HG03520 (cell line): ENCODE data around the gene KCTD18.
A peak's percentile ranks its signal among the peaks of the same experiment; 100 is the strongest.

ENCODE experiments used
- ATAC-seq: cut with Tn5 transposase; IDR thresholded peaks from one replicate; pipeline ENCODE4 v1.9.1; 2021; ENCODE audit warnings: mild to moderate bottlenecking, moderate library complexity; ENCODE audit not compliant: unreplicated experiment

The KCTD18 gene

DNA sequence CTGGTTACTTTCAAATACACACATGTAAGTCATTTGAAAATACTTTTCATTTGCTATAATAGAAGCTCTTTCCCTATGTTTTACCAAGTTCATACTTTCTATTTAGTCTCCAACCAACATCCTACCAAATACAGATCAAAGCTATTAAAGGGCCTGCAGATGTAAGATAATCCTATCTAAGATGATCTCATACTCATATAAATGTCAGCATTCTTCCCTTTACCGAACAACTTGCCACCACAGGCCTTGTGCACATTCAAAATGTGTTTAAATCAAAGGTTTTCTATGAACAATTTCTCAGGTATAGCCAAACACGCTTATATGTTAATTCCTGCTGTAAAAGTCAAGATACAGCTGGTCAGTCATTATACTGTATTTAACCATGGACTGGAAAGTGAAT lies 23.3 kb downstream of the KCTD18 start:
- ATAC-seq, result no peak

GRCh38 chr2:200484934-200485333 lies 24.9 kb downstream of the KCTD18 start:
- ATAC-seq, result no peak

DNA sequence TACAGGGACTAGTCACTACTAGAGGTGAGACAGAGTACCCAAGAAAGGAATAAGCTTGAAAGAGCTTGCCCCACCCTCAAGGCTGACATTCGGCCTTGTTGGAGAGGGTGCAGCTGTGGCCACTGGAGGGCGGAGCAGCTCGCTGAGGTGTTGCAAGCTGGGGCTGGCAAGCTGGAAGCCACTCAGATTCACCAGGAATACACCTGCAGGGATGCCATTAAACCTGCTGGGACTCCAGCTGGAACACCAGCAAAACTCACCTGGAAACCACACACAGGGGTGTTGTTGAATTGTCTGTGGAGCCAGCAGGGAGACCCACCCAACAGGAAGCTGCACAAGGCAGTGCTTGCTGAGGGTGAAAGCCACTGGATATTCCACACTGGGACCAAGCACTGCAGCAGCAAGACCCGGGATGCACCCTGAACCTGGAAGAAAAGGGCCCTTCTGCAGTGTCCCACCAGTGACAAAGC lies 26.1 kb downstream of the KCTD18 start:
- ATAC-seq, result peak; percentile 79

- ATAC-seq, result peak; percentile 47
Measured at GRCh38 chr2:200482194-200482593, 27.7 kb downstream of the KCTD18 start.

DNA sequence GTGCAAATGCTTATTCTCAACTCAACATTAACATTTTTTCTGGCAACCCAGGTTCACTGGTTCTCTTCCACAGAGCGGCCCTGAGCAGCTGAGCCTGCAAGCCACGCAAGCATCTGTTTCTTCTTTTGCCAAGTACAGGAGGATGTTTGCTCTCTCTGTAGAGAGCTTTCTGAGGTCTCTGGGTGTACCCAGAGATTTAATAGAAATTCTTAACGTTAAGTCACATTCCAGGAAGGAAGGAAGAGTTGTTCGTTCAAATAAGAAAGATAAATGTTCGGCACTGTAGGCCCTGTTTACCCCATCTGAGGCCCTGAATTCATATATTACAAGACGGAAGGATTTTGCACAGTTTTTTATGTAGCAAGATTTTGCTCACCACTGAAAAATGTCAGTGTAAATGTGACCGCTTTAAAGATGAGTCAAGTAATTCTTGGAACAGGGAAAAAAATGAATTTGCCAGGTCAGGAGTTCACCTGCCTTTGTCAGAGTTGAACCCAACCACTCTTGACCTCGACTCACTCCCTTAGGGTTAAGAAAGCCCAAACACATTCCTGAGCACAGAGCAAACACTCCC lies 30.1 kb downstream of the KCTD18 start:
- no peak for ATAC-seq

GRCh38 chr2:200477667-200478131 lies 32.2 kb downstream of the KCTD18 start:
- ATAC-seq, result no peak

DNA sequence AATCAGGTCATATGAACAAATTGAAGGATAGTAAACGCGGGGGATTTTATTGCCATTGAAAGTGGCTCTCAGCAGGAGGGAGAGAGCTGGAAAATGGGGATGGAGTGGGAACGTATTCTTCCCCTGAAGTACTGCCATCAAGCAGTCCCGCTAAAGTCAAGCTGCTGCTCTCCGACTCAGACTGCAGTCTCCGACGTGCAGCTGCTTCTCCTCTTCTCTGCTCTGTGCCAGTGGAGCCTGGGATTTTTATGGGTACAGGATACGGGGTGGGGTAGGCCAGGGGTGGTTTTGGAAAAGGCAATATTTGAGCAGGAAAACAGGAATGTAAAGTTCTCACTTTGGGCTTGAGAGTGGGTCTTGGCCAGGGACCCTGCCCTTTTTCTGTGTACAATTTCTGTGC lies 33.0 kb downstream of the KCTD18 start:
- ATAC-seq, result no peak

- ATAC-seq, result no peak
Measured at GRCh38 chr2:200475795-200476194, 34.1 kb downstream of the KCTD18 start.

- ATAC-seq, result no peak
Measured at GRCh38 chr2:200472853-200473464, 36.9 kb downstream of the KCTD18 start.

DNA sequence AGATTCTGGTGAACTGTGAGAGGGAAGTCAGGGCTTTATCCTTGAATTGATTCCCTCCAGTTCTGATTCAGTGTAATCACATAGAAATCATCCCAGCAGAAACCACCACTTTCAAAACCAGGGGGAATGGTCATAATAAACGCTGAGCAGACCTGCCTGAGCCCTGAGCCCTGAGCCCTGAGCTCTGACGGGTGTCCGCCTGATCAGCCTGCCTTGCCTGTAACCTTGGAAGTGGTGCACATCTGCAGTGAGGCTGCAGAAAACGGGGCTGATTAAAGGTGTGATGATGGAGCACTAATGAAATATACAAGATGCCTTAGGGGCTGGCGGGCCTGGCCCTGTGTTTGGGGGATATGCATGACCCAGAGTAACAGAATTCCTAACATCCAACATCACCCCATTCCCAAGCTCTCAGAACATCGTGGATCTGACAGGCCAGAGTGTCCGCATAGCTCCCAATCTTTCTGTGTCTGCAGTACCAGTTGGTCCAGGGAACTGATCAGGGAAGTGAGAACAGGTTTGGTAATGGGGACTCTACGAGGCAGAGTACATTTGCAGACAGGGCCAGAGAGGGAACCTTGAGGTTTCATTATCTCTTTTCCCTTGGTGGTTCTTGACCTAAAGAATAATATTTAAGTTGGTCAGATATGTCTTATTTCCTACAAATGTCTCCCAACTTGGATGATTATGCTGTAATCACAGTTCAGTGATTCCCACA lies 37.8 kb downstream of the KCTD18 start:
- no peak for ATAC-seq

DNA sequence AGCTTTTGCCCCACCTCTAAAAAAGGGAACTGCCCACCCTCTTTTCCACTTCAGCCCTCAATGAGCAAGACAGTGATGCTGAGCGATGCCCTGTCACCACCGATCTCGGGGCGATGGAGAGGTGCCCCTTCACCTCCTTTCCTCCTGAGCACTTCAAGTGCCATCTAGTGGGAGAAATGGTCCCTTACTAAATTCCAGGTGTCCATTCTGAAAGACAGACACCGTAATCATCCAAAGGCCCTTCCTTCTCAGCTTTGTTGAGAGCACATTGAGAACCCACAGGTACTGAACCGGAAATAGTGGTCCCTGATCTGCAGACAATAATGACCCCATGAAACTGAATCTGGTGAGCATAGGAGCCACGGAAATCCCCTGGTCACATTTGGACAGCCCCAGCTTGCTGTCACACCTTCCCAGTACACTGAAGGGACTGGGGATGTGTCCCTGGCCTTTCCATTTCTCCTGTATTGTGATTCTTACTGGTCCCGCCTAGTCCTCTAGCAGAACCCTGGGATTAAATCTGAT lies 38.5 kb downstream of the KCTD18 start:
- peak; percentile 78 for ATAC-seq

DNA sequence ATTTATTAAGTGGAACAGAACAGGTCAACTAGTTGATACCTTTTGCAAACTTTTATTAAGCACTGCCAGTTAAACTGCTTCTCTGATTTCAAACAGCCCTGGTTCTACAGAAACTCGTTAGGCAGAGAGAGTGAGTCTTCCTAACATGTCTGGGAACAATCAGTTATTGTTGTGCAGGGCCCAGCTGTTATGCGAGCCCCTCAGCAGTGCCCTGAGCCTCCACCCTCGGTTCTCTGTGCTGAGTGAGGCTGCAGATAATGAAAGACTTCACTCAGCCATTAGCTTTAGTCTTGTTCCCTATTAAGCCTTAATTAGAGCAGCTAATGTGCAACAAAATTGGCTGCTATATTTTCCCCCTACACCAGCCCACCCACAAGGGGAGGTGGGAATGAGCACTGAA lies 39.6 kb downstream of the KCTD18 start:
- ATAC-seq, result no peak

DNA sequence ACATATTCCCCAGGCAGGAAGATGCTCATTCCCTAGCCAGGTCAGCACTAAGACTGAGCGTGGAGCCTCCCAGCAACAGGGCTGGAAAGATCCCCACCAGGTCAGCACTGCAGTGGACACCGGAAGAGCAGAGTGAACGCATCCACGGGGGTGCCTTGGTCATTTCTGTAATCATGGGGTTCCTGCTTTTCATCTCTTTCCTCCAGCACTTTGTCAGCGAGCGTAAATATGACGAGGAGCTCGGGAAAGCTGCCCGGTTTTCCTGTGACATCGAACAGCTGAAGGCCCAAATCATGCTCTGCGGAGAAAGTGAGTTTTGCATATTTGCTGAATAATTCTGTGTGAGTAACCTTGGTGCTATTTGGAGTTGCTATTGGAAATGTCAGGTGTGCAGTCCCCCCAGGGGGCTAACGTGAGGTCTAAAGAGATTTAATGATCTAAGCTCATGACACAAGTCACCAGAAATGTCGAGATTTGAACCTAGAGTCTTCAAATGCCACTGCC lies 40.1 kb downstream of the KCTD18 start:
- no peak for ATAC-seq

DNA sequence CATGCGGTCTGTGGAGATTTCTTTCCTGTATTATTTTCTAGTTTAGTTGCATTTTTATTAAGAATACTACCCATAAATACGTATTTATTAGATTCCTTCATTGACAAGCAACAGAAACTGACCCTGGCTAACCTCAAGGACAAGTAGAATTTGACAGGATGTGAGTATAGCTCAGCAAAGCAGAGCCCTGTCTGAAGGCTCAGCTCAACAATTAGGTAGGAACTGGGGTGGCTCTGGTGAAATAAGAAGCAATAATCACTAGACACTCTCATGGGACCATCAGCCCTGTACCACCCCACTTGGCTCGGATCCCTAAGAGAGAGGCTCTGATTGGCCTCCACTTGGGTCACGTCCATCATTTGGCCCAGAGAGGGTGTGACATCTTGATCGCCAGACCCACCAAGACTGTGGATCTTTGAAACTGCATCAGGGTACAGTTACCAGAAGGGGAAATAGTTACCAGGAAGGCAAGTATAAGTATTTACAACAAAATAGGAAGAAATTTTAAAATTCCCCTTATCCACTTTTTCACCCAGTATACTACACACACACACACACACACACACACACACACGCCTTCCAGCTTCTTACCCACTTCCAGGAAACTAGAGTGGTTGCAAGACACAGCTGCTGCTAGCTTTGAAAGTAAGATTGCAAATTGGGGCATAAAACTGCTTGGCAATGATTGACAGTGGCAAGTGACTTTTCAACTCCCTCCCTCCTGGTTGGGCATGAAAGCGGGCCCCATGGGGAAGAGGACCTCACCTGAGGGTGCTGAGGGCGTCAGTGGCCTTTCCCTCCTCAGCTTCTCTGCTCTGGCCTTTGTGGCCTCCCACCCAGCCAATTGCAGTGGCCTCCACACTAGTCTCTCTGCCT lies 41.8 kb downstream of the KCTD18 start:
- ATAC-seq, result no peak

- ATAC-seq, result no peak
Measured at GRCh38 chr2:200466425-200467418, 43.1 kb downstream of the KCTD18 start.

DNA sequence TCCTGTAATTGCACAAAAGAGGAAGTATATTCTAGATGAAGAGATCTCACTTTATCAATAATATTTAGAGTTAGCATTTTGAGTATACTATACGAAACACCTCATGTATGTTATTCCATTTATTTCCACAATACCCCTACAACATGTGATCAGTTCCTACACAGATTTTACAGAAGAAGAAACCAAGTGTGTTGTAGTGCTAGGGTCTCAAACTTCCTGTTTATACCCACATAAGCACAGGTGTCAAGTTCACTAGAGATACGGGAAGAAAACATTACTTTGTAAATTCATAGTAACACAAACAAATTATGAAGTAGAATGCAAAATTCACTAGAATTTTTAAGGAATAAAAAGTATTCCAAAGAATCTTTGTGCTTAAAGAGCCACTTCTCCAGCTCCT lies 46.4 kb downstream of the KCTD18 start:
- ATAC-seq, result no peak

GRCh38 chr2:200461846-200462710 lies 47.8 kb downstream of the KCTD18 start:
- no peak for ATAC-seq

DNA sequence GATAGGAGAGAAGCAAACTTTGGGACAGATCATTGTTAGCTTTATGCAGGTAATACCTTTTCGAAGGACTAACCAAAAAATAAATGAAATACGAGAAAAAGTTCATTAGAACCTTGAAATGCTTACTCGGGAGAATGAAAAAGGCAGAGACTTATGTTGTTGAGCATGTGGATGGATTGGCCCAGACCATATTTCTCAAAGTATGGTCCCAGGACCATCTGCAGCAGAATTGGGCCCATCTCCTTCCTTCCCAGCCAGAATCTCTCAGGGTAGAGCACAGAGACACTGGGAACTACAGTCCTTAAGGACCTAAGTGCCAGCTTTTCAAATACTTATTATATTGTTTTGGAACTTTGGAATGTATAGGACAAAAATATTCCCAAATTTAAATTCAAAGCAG lies 50.8 kb downstream of the KCTD18 start:
- no peak for ATAC-seq

GRCh38 chr2:200456567-200456966 lies 53.3 kb downstream of the KCTD18 start:
- no peak for ATAC-seq
